C4-2B (cell line): Measurements from ENCODE around the gene IQSEC2.

Experiments used
- CTCF ChIP-seq: fragments of 450-650 bp; conservative IDR thresholded peaks from 2 replicates; pipeline ENCODE4 v1.5.1; 2017; ENCODE audit warnings: mild to moderate bottlenecking
- ZFX ChIP-seq: fragments of 450-650 bp; IDR thresholded peaks from 2 replicates; pipeline ENCODE4 v1.6.1; 2017

- TF ChIP-seq CTCF (no peak), ZFX (no peak)
These were observed 39.3 kb upstream of the IQSEC2 start for GRCh38 chrX:53320543-53321229.
